Measurements from ENCODE around the gene CLIC4. TPM values are rescaled to one million over a fixed set of nuclear protein-coding genes. Genes with fewer than 3 reads are reported as not detected.
"Not testable (repeated sequence)": the region's sequence is repeated elsewhere in the genome, so short reads cannot be mapped to it uniquely, and the experiment has no call there.

The CLIC4 gene
- total RNA-seq, 1 experiment from 2014 or later: 230 TPM

GRCh38 chr1:24820221-24820620 lies 75.0 kb downstream of the CLIC4 start:
- not testable (repeated sequence) for H3K23ac ChIP-seq (ENCODE audit: insufficient read length, low read depth, low read length); H3K4me1 ChIP-seq (ENCODE audit: insufficient read depth, low read length); DNase-seq; H3K4ac ChIP-seq (ENCODE audit: low read depth, low read length); H3K4me2 ChIP-seq (ENCODE audit: insufficient read depth, insufficient read length, low read length); H2BK15ac ChIP-seq (ENCODE audit: low read depth, low read length); H3T11ph ChIP-seq (ENCODE audit: low read length); H4K8ac ChIP-seq (replicated peaks; ENCODE audit: insufficient read length, low read depth, low read length); H3K27ac ChIP-seq (ENCODE audit: insufficient read length, low read depth, low read length); H3K18ac ChIP-seq (ENCODE audit: insufficient read length, low read depth, low read length); H2AK5ac ChIP-seq (ENCODE audit: insufficient read length, low read length); H4K91ac ChIP-seq (ENCODE audit: insufficient read length, low read depth, low read length); H2BK12ac ChIP-seq (ENCODE audit: insufficient read length, low read depth, low read length); H3K27me3 Mint-ChIP-seq (ENCODE audit: low read depth); H2BK5ac ChIP-seq (ENCODE audit: insufficient read length, low read length); H2BK120ac ChIP-seq (ENCODE audit: low read depth, low read length, poor library complexity, severe bottlenecking); H3K14ac ChIP-seq (ENCODE audit: insufficient read depth, low read length); H3K4me1 Mint-ChIP-seq; H2BK20ac ChIP-seq (ENCODE audit: low read depth, low read length, poor library complexity, severe bottlenecking); H2AFZ ChIP-seq (ENCODE audit: low read length); H3K23me2 ChIP-seq (ENCODE audit: insufficient read length, low read depth, low read length, poor library complexity, severe bottlenecking); H3K79me1 ChIP-seq (ENCODE audit: insufficient read depth, low read depth, low read length, poor library complexity, severe bottlenecking); H3K9me3 Mint-ChIP-seq; H3K27me3 ChIP-seq (ENCODE audit: insufficient read depth, low read length); H3K9me3 ChIP-seq (ENCODE audit: control insufficient read depth, low read depth, low read length); H3K4me3 Mint-ChIP-seq; H4K20me1 ChIP-seq (ENCODE audit: control insufficient read depth, insufficient read depth, insufficient read length); H4K5ac ChIP-seq (ENCODE audit: insufficient read length, low read depth, low read length); H3K79me2 ChIP-seq (ENCODE audit: insufficient read depth, low read length); H3K56ac ChIP-seq (ENCODE audit: insufficient read length, low read depth, low read length); H3K27ac Mint-ChIP-seq; H3K9ac ChIP-seq (ENCODE audit: extremely low read depth, insufficient read length, low read length)
- no CpG with 5 or more reads among the region's 1 CpG for WGBS (ENCODE audit: extremely low coverage, insufficient read length, low lambda C conversion rate)
- H3K36me3 Mint-ChIP-seq (ENCODE audit: insufficient read depth in 1 of 3, low read depth in 3 of 3): peaks cover 19 to 36% (median 33%) of the 10 kb centered on the region in 3 experiments

Measured in H9 (cell line).